Hindlimb muscle (tissue), 1 donor: ENCODE results near the gene AMACR. TPM values are rescaled to one million over a fixed set of nuclear protein-coding genes. Genes with fewer than 3 reads are reported as not detected.
A peak's percentile ranks its signal among the peaks of the same experiment; 100 is the strongest.
"Not testable (repeated sequence)": the region's sequence is repeated elsewhere in the genome, so short reads cannot be mapped to it uniquely, and the experiment has no call there.

Source experiments
- DNase-seq: peaks from one replicate; pipeline ENCODE4 v3.0.0-alpha.2; 2013
- polyA plus RNA-seq: library from polyadenylated mRNA; unstranded; fragments of 120-200 nt; gene quantifications from one replicate; pipeline ENCODE4 v1.2.1, GENCODE V29; 2013; ENCODE audit not compliant: insufficient read length

Gene AMACR
- polyA plus RNA-seq, 1 donor = 9.5 TPM

- DNase-seq = no peak
Observed at GRCh38 chr5:34035756-34036155, 27.9 kb upstream of the AMACR start.

GRCh38 chr5:34034534-34035327 is 26.9 kb upstream of the AMACR start:
- DNase-seq = no peak

- DNase-seq = no peak
Observed at GRCh38 chr5:34031966-34032365, 24.1 kb upstream of the AMACR start.

- DNase-seq = no peak
Observed at GRCh38 chr5:34031117-34031516, 23.3 kb upstream of the AMACR start.

- not testable (repeated sequence) for DNase-seq
Observed at GRCh38 chr5:34030585-34030984, 22.7 kb upstream of the AMACR start.

GRCh38 chr5:34030048-34030447 is 22.2 kb upstream of the AMACR start:
- no peak for DNase-seq

- no peak for DNase-seq
Observed at GRCh38 chr5:34028349-34028748, 20.5 kb upstream of the AMACR start.

- no peak for DNase-seq
Observed at GRCh38 chr5:34026089-34026761, 18.4 kb upstream of the AMACR start.

- DNase-seq = peak; percentile 44
Observed at GRCh38 chr5:34022121-34022705, 14.4 kb upstream of the AMACR start.

- no peak for DNase-seq
Observed at GRCh38 chr5:34021334-34021733, 13.5 kb upstream of the AMACR start.

- DNase-seq = no peak
Observed at GRCh38 chr5:34020726-34021125, 12.9 kb upstream of the AMACR start.

GRCh38 chr5:34017254-34017653 is 9.4 kb upstream of the AMACR start:
- DNase-seq = no peak

- DNase-seq = no peak
Observed at GRCh38 chr5:34016750-34017149, 8.9 kb upstream of the AMACR start.

GRCh38 chr5:34016222-34016621 is 8.4 kb upstream of the AMACR start:
- no peak for DNase-seq

GRCh38 chr5:34015120-34015822 is 7.4 kb upstream of the AMACR start:
- no peak for DNase-seq

- DNase-seq = no peak
Observed at GRCh38 chr5:34014626-34015025, 6.8 kb upstream of the AMACR start.

- DNase-seq = no peak
Observed at GRCh38 chr5:34013547-34013946, 5.7 kb upstream of the AMACR start.

- peak; percentile 45 for DNase-seq
Observed at GRCh38 chr5:34012791-34013190, 4.9 kb upstream of the AMACR start.

GRCh38 chr5:34011536-34011935 is 3.7 kb upstream of the AMACR start:
- DNase-seq = no peak

GRCh38 chr5:34010146-34010545 is 2.3 kb upstream of the AMACR start:
- not testable (repeated sequence) for DNase-seq

GRCh38 chr5:34009610-34010009 is 1.8 kb upstream of the AMACR start:
- no peak for DNase-seq

- no peak for DNase-seq
Observed at GRCh38 chr5:34008802-34009201, 952 bp upstream of the AMACR start.

- peak; percentile 21 for DNase-seq
Observed at GRCh38 chr5:34007201-34007620, 639 bp downstream of the AMACR start.
